Liver (tissue), 9 donors: ENCODE data around the gene ITPKB. TPM values are rescaled to one million over a fixed set of nuclear protein-coding genes. Genes with fewer than 3 reads are reported as not detected.
A peak's percentile ranks its signal among the peaks of the same experiment; 100 is the strongest.

Source experiments
- DNase-seq: peaks from one replicate; pipeline ENCODE4 v3.0.0-alpha.2; 2017; ENCODE audit warnings: low spot score
- H3K27ac ChIP-seq, 2 donors: one replicate each; pipeline ENCODE4 v1.7.0; 2013; ENCODE audit warnings: inconsistent platforms in 2 of 2, low read length in 2 of 2, control low read depth in 1 of 2, low read depth in 1 of 2, mild to moderate bottlenecking in 1 of 2
- H3K27me3 ChIP-seq, 4 donors: one replicate each; pipeline versions ENCODE4 v1.6.1 to v1.7.0; 2013; ENCODE audit warnings: low read length in 3 of 4, inconsistent platforms in 1 of 4, mild to moderate bottlenecking in 1 of 4, moderate library complexity in 1 of 4; ENCODE audit not compliant: control insufficient read depth in 4 of 4, insufficient read depth in 4 of 4
- H3K36me3 ChIP-seq, 4 donors: one replicate each; pipeline versions ENCODE4 v1.6.1 to v1.7.0; 2013; ENCODE audit warnings: low read length in 3 of 4, mild to moderate bottlenecking in 3 of 4, low read depth in 1 of 4, moderate library complexity in 1 of 4; ENCODE audit not compliant: control insufficient read depth in 4 of 4, insufficient read depth in 3 of 4
- H3K4me1 ChIP-seq, 4 donors: one replicate each; pipeline versions ENCODE4 v1.6.1 to v1.7.0; 2013; ENCODE audit warnings: low read length in 3 of 4, mild to moderate bottlenecking in 3 of 4, moderate library complexity in 1 of 4; ENCODE audit not compliant: control insufficient read depth in 4 of 4, insufficient read depth in 4 of 4
- H3K4me3 ChIP-seq, 3 donors: one replicate each; pipeline versions ENCODE4 v1.6.1 to v1.7.0; 2013; ENCODE audit warnings: low read length in 3 of 3, control low read depth in 1 of 3, low read depth in 1 of 3, mild to moderate bottlenecking in 1 of 3
- H3K9ac ChIP-seq, 2 donors: one replicate each; pipeline ENCODE4 v1.7.0; 2013; ENCODE audit warnings: low read length in 2 of 2, mild to moderate bottlenecking in 2 of 2, moderate library complexity in 2 of 2, control low read depth in 1 of 2, low read depth in 1 of 2
- H3K9me3 ChIP-seq, 4 donors: one replicate each; pipeline versions ENCODE4 v1.6.1 to v1.7.0; 2013; ENCODE audit warnings: low read length in 3 of 4; ENCODE audit not compliant: control insufficient read depth in 4 of 4
- EGR1 ChIP-seq, 2 donors: IDR thresholded peaks; 2 replicates each; pipeline ENCODE4 v1.6.1; 2016 to 2018; ENCODE audit warnings: antibody characterized with exemption in 2 of 2, low read depth in 2 of 2
- FOXA1 ChIP-seq: IDR thresholded peaks from 2 replicates; pipeline ENCODE4 v1.6.1; 2016; ENCODE audit warnings: antibody characterized with exemption
- FOXA2 ChIP-seq: IDR thresholded peaks from 2 replicates; pipeline ENCODE4 v1.6.1; 2016; ENCODE audit warnings: antibody characterized with exemption
- GABPA ChIP-seq, 2 donors: IDR thresholded peaks in 1 of 2; conservative IDR thresholded peaks in 1 of 2; 2 replicates each; pipeline ENCODE4 v1.6.1; 2016; ENCODE audit warnings: antibody characterized with exemption in 2 of 2, mild to moderate bottlenecking in 1 of 2, moderate library complexity in 1 of 2
- HNF4A ChIP-seq, 2 donors: conservative IDR thresholded peaks; 2 replicates each; pipeline ENCODE4 v1.6.1; 2016; ENCODE audit warnings: antibody characterized with exemption in 2 of 2, mild to moderate bottlenecking in 2 of 2
- HNF4G ChIP-seq: IDR thresholded peaks from 2 replicates; pipeline ENCODE4 v1.6.1; 2016; ENCODE audit warnings: antibody characterized with exemption
- JUND ChIP-seq, 2 donors: IDR thresholded peaks; 2 replicates each; pipeline ENCODE4 v1.6.1; 2016; ENCODE audit warnings: antibody characterized with exemption in 2 of 2
- NR2F2 ChIP-seq: IDR thresholded peaks from 2 replicates; pipeline ENCODE4 v1.6.1; 2016; ENCODE audit warnings: antibody characterized with exemption
- RAD21 ChIP-seq, 2 donors: IDR thresholded peaks; 2 replicates each; pipeline ENCODE4 v1.6.1; 2016; ENCODE audit warnings: antibody characterized with exemption in 2 of 2, mild to moderate bottlenecking in 2 of 2
- RXRA ChIP-seq, 2 donors: IDR thresholded peaks; 2 replicates each; pipeline ENCODE4 v1.6.1; 2017 to 2018; ENCODE audit warnings: antibody characterized with exemption in 2 of 2, mild to moderate bottlenecking in 1 of 2
- SP1 ChIP-seq: IDR thresholded peaks from 2 replicates; pipeline ENCODE4 v1.6.1; 2018; ENCODE audit warnings: antibody characterized with exemption, mild to moderate bottlenecking
- TAF1 ChIP-seq: conservative IDR thresholded peaks from 2 replicates; pipeline ENCODE4 v1.6.1; 2016; ENCODE audit warnings: antibody characterized with exemption, mild to moderate bottlenecking
- YY1 ChIP-seq: IDR thresholded peaks from 2 replicates; pipeline ENCODE4 v1.6.1; 2016; ENCODE audit warnings: antibody characterized with exemption, mild to moderate bottlenecking
- WGBS: extraction: QIAGEN DNeasy Blood & Tissue Kit; methylation state at CpG from one replicate; pipeline ENCODE4 v1.1.7; 2013; 5-methylcytosine and 5-hydroxymethylcytosine counted together
- polyA plus RNA-seq, 2 donors: library from polyadenylated mRNA; stranded (reverse) in 1 of 2; unstranded in 1 of 2; fragments of 200-250 nt in 1 of 2; fragments of >200 nt in 1 of 2; fragmentation: Nextera tagmentation in 1 of 2; extraction: Ambion mirVana in 1 of 2; gene quantifications; one replicate each; pipeline versions ENCODE4 v1.2.1 to v1.2.3, GENCODE V29; 2013 to 2015
- total RNA-seq, 2 donors: library from RNA; depleted of rRNA; stranded (reverse); fragments of >200 nt; gene quantifications; one replicate each; pipeline ENCODE4 v1.2.3, GENCODE V29; 2014
- TF ChIP-seq, protein P1 (sequence below): fragments of 150-350 bp; IDR thresholded peaks from 2 replicates; pipeline ENCODE4 v1.5.1; 2017; ENCODE audit warnings: improper control_type of control experiment, low read depth, low read length; ENCODE audit not compliant: missing input control
- TF ChIP-seq, protein P2 (sequence below): IDR thresholded peaks from 2 replicates; pipeline ENCODE4 v1.6.1; 2016; ENCODE audit warnings: antibody characterized with exemption
- TF ChIP-seq, protein P3 (sequence below): IDR thresholded peaks from 2 replicates; pipeline ENCODE4 v1.6.1; 2016; ENCODE audit warnings: antibody characterized with exemption
- TF ChIP-seq, protein P4 (sequence below): IDR thresholded peaks from 2 replicates; pipeline ENCODE4 v1.6.1; 2016; ENCODE audit warnings: antibody characterized with exemption, mild to moderate bottlenecking
- TF ChIP-seq, protein P5 (sequence below): IDR thresholded peaks from 2 replicates; pipeline ENCODE4 v1.6.1; 2016; ENCODE audit warnings: antibody characterized with exemption
- donor health status: healthy.
- donor health status: healthy.
- donor health status: healthy.
- donor health status: healthy.
- donor health status: healthy.

The ITPKB gene
- total and polyA plus RNA-seq, 4 donors = 0.61 to 5.8 (median 3.7) TPM

DNA sequence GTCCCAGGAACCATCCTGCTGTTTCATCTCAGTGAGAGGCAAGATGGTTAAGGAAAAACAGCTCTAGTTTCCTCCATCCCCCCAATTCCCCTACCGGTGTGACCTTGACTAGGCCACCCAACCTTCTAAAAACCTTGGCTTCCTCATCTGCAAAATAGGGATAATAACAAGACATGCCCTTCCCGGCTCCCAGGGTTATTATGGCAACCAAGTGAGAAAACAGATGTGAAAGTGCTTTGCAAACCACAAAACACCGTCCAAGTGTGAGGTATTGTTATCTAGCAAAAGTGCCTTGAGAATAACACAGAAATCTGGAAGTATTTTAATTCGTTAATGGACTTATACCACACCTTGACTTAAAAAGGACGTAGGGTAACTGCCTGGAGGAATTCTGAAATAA, 62.7 kb downstream of the ITPKB start:
- DNase-seq = no peak
- Histone ChIP-seq H3K36me3 (no peaks in the 10 kb centered on the region), H3K9ac (no peak overlapping the region), H3K9me3 (no peaks in the 10 kb centered on the region), H3K4me3 (no peak overlapping the region), H3K27ac (peak overlapping the region; percentile 19 to 71), H3K27me3 (no peaks in the 10 kb centered on the region), H3K4me1 (peaks cover 0 to 3% (median 2%) of the 10 kb centered on the region in 4 donors)
- TF ChIP-seq, protein P1, sequence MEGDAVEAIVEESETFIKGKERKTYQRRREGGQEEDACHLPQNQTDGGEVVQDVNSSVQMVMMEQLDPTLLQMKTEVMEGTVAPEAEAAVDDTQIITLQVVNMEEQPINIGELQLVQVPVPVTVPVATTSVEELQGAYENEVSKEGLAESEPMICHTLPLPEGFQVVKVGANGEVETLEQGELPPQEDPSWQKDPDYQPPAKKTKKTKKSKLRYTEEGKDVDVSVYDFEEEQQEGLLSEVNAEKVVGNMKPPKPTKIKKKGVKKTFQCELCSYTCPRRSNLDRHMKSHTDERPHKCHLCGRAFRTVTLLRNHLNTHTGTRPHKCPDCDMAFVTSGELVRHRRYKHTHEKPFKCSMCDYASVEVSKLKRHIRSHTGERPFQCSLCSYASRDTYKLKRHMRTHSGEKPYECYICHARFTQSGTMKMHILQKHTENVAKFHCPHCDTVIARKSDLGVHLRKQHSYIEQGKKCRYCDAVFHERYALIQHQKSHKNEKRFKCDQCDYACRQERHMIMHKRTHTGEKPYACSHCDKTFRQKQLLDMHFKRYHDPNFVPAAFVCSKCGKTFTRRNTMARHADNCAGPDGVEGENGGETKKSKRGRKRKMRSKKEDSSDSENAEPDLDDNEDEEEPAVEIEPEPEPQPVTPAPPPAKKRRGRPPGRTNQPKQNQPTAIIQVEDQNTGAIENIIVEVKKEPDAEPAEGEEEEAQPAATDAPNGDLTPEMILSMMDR = no peak
- TF ChIP-seq FOXA2 (no peak), RAD21 (IDR thresholded peaks at IDR 0.05) (no peak), SP1 (no peak), TAF1 (no peak), FOXA1 (no peak), RXRA (IDR thresholded peaks at IDR 0.05) (no peak), EGR1 (IDR thresholded peaks at IDR 0.05; ENCODE audit: low read depth in 2 of 2) (no peak), NR2F2 (no peak), JUND (IDR thresholded peaks at IDR 0.05) (no peak), HNF4G (no peak), HNF4A (conservative IDR thresholded peaks at IDR 0.05) (no peak)
- TF ChIP-seq, protein P2, sequence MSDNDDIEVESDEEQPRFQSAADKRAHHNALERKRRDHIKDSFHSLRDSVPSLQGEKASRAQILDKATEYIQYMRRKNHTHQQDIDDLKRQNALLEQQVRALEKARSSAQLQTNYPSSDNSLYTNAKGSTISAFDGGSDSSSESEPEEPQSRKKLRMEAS = no peak
- TF ChIP-seq, protein P3, sequence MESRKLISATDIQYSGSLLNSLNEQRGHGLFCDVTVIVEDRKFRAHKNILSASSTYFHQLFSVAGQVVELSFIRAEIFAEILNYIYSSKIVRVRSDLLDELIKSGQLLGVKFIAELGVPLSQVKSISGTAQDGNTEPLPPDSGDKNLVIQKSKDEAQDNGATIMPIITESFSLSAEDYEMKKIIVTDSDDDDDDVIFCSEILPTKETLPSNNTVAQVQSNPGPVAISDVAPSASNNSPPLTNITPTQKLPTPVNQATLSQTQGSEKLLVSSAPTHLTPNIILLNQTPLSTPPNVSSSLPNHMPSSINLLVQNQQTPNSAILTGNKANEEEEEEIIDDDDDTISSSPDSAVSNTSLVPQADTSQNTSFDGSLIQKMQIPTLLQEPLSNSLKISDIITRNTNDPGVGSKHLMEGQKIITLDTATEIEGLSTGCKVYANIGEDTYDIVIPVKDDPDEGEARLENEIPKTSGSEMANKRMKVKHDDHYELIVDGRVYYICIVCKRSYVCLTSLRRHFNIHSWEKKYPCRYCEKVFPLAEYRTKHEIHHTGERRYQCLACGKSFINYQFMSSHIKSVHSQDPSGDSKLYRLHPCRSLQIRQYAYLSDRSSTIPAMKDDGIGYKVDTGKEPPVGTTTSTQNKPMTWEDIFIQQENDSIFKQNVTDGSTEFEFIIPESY = no peak
- TF ChIP-seq, protein P4, sequence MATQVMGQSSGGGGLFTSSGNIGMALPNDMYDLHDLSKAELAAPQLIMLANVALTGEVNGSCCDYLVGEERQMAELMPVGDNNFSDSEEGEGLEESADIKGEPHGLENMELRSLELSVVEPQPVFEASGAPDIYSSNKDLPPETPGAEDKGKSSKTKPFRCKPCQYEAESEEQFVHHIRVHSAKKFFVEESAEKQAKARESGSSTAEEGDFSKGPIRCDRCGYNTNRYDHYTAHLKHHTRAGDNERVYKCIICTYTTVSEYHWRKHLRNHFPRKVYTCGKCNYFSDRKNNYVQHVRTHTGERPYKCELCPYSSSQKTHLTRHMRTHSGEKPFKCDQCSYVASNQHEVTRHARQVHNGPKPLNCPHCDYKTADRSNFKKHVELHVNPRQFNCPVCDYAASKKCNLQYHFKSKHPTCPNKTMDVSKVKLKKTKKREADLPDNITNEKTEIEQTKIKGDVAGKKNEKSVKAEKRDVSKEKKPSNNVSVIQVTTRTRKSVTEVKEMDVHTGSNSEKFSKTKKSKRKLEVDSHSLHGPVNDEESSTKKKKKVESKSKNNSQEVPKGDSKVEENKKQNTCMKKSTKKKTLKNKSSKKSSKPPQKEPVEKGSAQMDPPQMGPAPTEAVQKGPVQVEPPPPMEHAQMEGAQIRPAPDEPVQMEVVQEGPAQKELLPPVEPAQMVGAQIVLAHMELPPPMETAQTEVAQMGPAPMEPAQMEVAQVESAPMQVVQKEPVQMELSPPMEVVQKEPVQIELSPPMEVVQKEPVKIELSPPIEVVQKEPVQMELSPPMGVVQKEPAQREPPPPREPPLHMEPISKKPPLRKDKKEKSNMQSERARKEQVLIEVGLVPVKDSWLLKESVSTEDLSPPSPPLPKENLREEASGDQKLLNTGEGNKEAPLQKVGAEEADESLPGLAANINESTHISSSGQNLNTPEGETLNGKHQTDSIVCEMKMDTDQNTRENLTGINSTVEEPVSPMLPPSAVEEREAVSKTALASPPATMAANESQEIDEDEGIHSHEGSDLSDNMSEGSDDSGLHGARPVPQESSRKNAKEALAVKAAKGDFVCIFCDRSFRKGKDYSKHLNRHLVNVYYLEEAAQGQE = no peak
- TF ChIP-seq, protein P5, sequence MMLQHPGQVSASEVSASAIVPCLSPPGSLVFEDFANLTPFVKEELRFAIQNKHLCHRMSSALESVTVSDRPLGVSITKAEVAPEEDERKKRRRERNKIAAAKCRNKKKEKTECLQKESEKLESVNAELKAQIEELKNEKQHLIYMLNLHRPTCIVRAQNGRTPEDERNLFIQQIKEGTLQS = no peak
- WGBS = 65% methylated on average over 5 of the region's 5 CpGs

DNA sequence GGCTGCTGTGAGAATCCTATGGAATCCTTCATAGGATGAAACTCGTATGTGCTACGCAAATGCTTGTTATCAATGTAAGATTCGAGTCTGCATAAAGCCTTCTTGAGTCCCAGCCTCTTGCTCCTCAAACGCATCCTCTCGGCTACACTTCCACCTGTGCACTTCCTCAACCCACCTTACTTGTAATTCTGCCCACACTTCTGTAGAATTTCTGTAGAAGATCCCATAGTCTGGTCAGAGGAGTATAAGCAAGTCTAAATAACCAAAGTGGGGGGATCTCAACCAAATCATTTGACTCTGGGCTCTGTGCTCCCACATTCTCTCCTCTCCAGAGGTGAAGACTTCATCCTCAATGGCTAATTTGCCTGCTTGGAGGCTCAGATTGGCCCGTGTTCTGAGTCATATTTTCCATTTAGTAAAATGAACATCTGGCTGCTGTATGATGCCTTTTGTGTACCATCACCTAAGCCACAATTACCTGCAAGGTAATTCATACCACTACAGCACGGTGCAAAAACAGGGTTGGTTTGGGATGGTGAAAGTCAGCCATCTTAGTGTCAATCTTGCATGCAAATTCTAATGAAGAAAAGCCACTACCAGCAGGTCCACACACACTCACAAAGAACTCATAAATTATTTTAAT, 63.2 kb downstream of the ITPKB start:
- no peaks in the 10 kb centered on the region for H3K27me3 ChIP-seq
- peaks cover 0 to 3% (median 2%) of the 10 kb centered on the region in 4 donors for H3K4me1 ChIP-seq
- no peaks in the 10 kb centered on the region for H3K36me3 ChIP-seq
- H3K4me3 ChIP-seq = no peak overlapping the region
- DNase-seq = no peak
- no peak overlapping the region for H3K9ac ChIP-seq
- no peak for TF ChIP-seq GABPA (IDR thresholded peaks at IDR 0.05 in 1 of 2, conservative IDR thresholded peaks at IDR 0.05 in 1 of 2)
- no peak for TF ChIP-seq FOXA2
- TF ChIP-seq YY1 = no peak
- TF ChIP-seq, protein P2 = no peak
- TF ChIP-seq NR2F2 = no peak
- H3K27ac ChIP-seq = peak overlapping the region; percentile 47 to 84
- 79% methylated on average over 7 of the region's 7 CpGs for WGBS
- no peaks in the 10 kb centered on the region for H3K9me3 ChIP-seq
